ENCODE data around the gene MOGAT2. TPM values are rescaled to one million over a fixed set of nuclear protein-coding genes. Genes with fewer than 3 reads are reported as not detected.
A peak's percentile ranks its signal among the peaks of the same experiment; 100 is the strongest.

MOGAT2 gene
- total RNA-seq, 8 experiments from 2014 or later: 0.13 to 0.95 (median 0.32) TPM; not detected in 2

- in situ Hi-C loops (cut with MboI; ENCODE audit: low pct_unique_long_range_greater_than_20kb in 2 of 9, low sequenced_read_pairs in 9 of 9, unreplicated experiment in 9 of 9): no loop called here
- no peak overlapping the region for H3K4me3 ChIP-seq
- H3K27ac ChIP-seq: no peak overlapping the region
- peak in 6 of 8 experiments; percentile 19 to 98 (median 86) for ATAC-seq (replicated peaks in 6 of 8)
- WGBS, 10 experiments: 60 to 80% (median 70%) methylated on average over 1 to 2 of the region's 2 CpGs; no CpG with 5 or more reads in 6 of the 10 experiments
- H3K4me1 ChIP-seq (replicated peaks in 1 of 2): peaks cover 0 to 19% of the 10 kb centered on the region in 2 donors
Observed at GRCh38 chr11:75700940-75701339, 16.7 kb upstream of the MOGAT2 start.

GRCh38 chr11:75703695-75704237 is 13.9 kb upstream of the MOGAT2 start:
- 49 to 89% (median 70%) methylated on average over 1 to 7 of the region's 7 CpGs; no CpG with 5 or more reads in 1 of the 10 experiments for WGBS, 10 experiments
- Histone ChIP-seq H3K4me3 (no peak overlapping the region), H3K27ac (no peak overlapping the region), H3K4me1 (replicated peaks in 1 of 2) (peaks cover 2 to 19% of the 10 kb centered on the region in 2 donors)
- in situ Hi-C loops (cut with MboI; ENCODE audit: low pct_unique_long_range_greater_than_20kb in 2 of 9, low sequenced_read_pairs in 9 of 9, unreplicated experiment in 9 of 9): no loop called here
- peak in 3 of 8 experiments; percentile 13 to 70 (median 66) for ATAC-seq (replicated peaks in 6 of 8)

GRCh38 chr11:75705541-75705940 is 12.1 kb upstream of the MOGAT2 start:
- WGBS, 10 experiments: 0 to 100% (median 82%) methylated on average over 1 to 3 of the region's 3 CpGs; no CpG with 5 or more reads in 2 of the 10 experiments
- Histone ChIP-seq H3K27ac (no peak overlapping the region), H3K4me3 (no peak overlapping the region), H3K4me1 (replicated peaks in 1 of 2) (peaks cover 2 to 8% of the 10 kb centered on the region in 2 donors)
- in situ Hi-C loops (cut with MboI; ENCODE audit: low pct_unique_long_range_greater_than_20kb in 2 of 9, low sequenced_read_pairs in 9 of 9, unreplicated experiment in 9 of 9): no loop called here
- ATAC-seq (replicated peaks in 6 of 8): no peak

- WGBS, 10 experiments: 0 to 13% (median 3%) methylated on average over 1 to 9 of the region's 17 CpGs; no CpG with 5 or more reads in 4 of the 10 experiments
- in situ Hi-C loops (cut with MboI; ENCODE audit: low pct_unique_long_range_greater_than_20kb in 2 of 9, low sequenced_read_pairs in 9 of 9, unreplicated experiment in 9 of 9): no loop called here
- ATAC-seq (replicated peaks in 6 of 8): peak; percentile 76 to 100 (median 89)
- Histone ChIP-seq H3K27ac (no peak overlapping the region), H3K4me1 (replicated peaks in 1 of 2) (peaks cover under 1 to 2% of the 10 kb centered on the region in 2 donors), H3K4me3 (no peak overlapping the region)
Observed at GRCh38 chr11:75706260-75706729, 11.3 kb upstream of the MOGAT2 start.

- in situ Hi-C loops (cut with MboI; ENCODE audit: low pct_unique_long_range_greater_than_20kb in 2 of 9, low sequenced_read_pairs in 9 of 9, unreplicated experiment in 9 of 9): no loop called here
- H3K4me3 ChIP-seq: no peak overlapping the region
Observed at GRCh38 chr11:75714211-75714610, 3.4 kb upstream of the MOGAT2 start.

GRCh38 chr11:75715688-75716087 is 1.9 kb upstream of the MOGAT2 start:
- peak in 1 of 8 experiments; percentile 26 for ATAC-seq (replicated peaks in 6 of 8)
- in situ Hi-C loops (cut with MboI; ENCODE audit: low pct_unique_long_range_greater_than_20kb in 2 of 9, low sequenced_read_pairs in 9 of 9, unreplicated experiment in 9 of 9): no loop called here
- WGBS, 10 experiments: 56 to 90% (median 67%) methylated on average over 1 of the region's 2 CpGs; no CpG with 5 or more reads in 5 of the 10 experiments
- H3K27ac ChIP-seq: no peak overlapping the region
- no peaks in the 10 kb centered on the region for H3K4me1 ChIP-seq (replicated peaks in 1 of 2)
- no peak overlapping the region for H3K4me3 ChIP-seq

More at GRCh38 chr11:75714211-75714610, 3.4 kb upstream of the MOGAT2 start:
- ATAC-seq (replicated peaks in 6 of 8): no peak
- Histone ChIP-seq H3K4me1 (replicated peaks in 1 of 2) (no peaks in the 10 kb centered on the region), H3K27ac (no peak overlapping the region)
- 34 to 100% (median 80%) methylated on average over 1 to 9 of the region's 9 CpGs for WGBS, 10 experiments

GRCh38 chr11:75716659-75717058 is 979 bp upstream of the MOGAT2 start:
- H3K4me1 ChIP-seq (replicated peaks in 1 of 2): no peaks in the 10 kb centered on the region
- 8 to 100% (median 42%) methylated on average over 1 to 3 of the region's 3 CpGs; no CpG with 5 or more reads in 3 of the 10 experiments for WGBS, 10 experiments
- H3K27ac ChIP-seq: no peak overlapping the region
- no peak overlapping the region for H3K4me3 ChIP-seq
- in situ Hi-C loops (cut with MboI; ENCODE audit: low pct_unique_long_range_greater_than_20kb in 2 of 9, low sequenced_read_pairs in 9 of 9, unreplicated experiment in 9 of 9): no loop called here
- no peak for ATAC-seq (replicated peaks in 6 of 8)

GRCh38 chr11:75718419-75719339 is 1.0 kb downstream of the MOGAT2 start:
- Histone ChIP-seq H3K27ac (no peak overlapping the region), H3K4me3 (no peak overlapping the region), H3K4me1 (replicated peaks in 1 of 2) (no peaks in the 10 kb centered on the region)
- WGBS, 10 experiments: 7 to 68% (median 48%) methylated on average over 1 to 6 of the region's 7 CpGs; no CpG with 5 or more reads in 2 of the 10 experiments
- peak in 2 of 8 experiments; percentile 19 to 83 for ATAC-seq (replicated peaks in 6 of 8)
- in situ Hi-C loops (cut with MboI; ENCODE audit: low pct_unique_long_range_greater_than_20kb in 2 of 9, low sequenced_read_pairs in 9 of 9, unreplicated experiment in 9 of 9): no loop called here

- Histone ChIP-seq H3K4me1 (replicated peaks in 1 of 2) (peaks cover 0 to 4% of the 10 kb centered on the region in 2 donors), H3K27ac (no peak overlapping the region), H3K4me3 (no peak overlapping the region)
- 73 to 93% (median 86%) methylated on average over 2 to 6 of the region's 14 CpGs; no CpG with 5 or more reads in 4 of the 10 experiments for WGBS, 10 experiments
- ATAC-seq (replicated peaks in 6 of 8): no peak
- in situ Hi-C loops (cut with MboI; ENCODE audit: low pct_unique_long_range_greater_than_20kb in 2 of 9, low sequenced_read_pairs in 9 of 9, unreplicated experiment in 9 of 9): no loop called here
Observed at GRCh38 chr11:75719340-75720239, 2.0 kb downstream of the MOGAT2 start.

GRCh38 chr11:75720639-75721038 is 3.0 kb downstream of the MOGAT2 start:
- H3K27ac ChIP-seq: no peak overlapping the region
- no peak for ATAC-seq (replicated peaks in 6 of 8)
- peaks cover 1 to 4% of the 10 kb centered on the region in 2 donors for H3K4me1 ChIP-seq (replicated peaks in 1 of 2)
- in situ Hi-C loops (cut with MboI; ENCODE audit: low pct_unique_long_range_greater_than_20kb in 2 of 9, low sequenced_read_pairs in 9 of 9, unreplicated experiment in 9 of 9): no loop called here
- H3K4me3 ChIP-seq: no peak overlapping the region
- WGBS, 10 experiments: 42 to 100% (median 86%) methylated on average over 1 to 4 of the region's 6 CpGs; no CpG with 5 or more reads in 5 of the 10 experiments

GRCh38 chr11:75721852-75722668 is 4.4 kb downstream of the MOGAT2 start:
- ATAC-seq (replicated peaks in 6 of 8): no peak
- no peak overlapping the region for H3K27ac ChIP-seq
- peaks cover 4 to 6% of the 10 kb centered on the region in 2 donors for H3K4me1 ChIP-seq (replicated peaks in 1 of 2)
- WGBS, 10 experiments: 40 to 100% (median 81%) methylated on average over 1 to 3 of the region's 14 CpGs; no CpG with 5 or more reads in 4 of the 10 experiments
- in situ Hi-C loops (cut with MboI; ENCODE audit: low pct_unique_long_range_greater_than_20kb in 2 of 9, low sequenced_read_pairs in 9 of 9, unreplicated experiment in 9 of 9): no loop called here
- no peak overlapping the region for H3K4me3 ChIP-seq

GRCh38 chr11:75722669-75723042 is 5.0 kb downstream of the MOGAT2 start:
- Histone ChIP-seq H3K27ac (no peak overlapping the region), H3K4me3 (no peak overlapping the region), H3K4me1 (replicated peaks in 1 of 2) (peaks cover 4 to 6% of the 10 kb centered on the region in 2 donors)
- 50 to 100% (median 91%) methylated on average over 1 to 4 of the region's 9 CpGs; no CpG with 5 or more reads in 4 of the 10 experiments for WGBS, 10 experiments
- no peak for ATAC-seq (replicated peaks in 6 of 8)
- in situ Hi-C loops (cut with MboI; ENCODE audit: low pct_unique_long_range_greater_than_20kb in 2 of 9, low sequenced_read_pairs in 9 of 9, unreplicated experiment in 9 of 9): no loop called here

Data from motor neuron (in vitro differentiated cells).